ENCODE data around the gene NFATC2. TPM values are rescaled to one million over a fixed set of nuclear protein-coding genes. Genes with fewer than 3 reads are reported as not detected.

Gene NFATC2
- total RNA-seq, 1 experiment from 2014 or later: 5.0 TPM

- TF ChIP-seq ZFX (IDR thresholded peaks at IDR 0.05): no peak
- TF ChIP-seq MAX (IDR thresholded peaks at IDR 0.05): peak; percentile 64
- TF ChIP-seq CBX3 (IDR thresholded peaks at IDR 0.05; ENCODE audit: low read depth): peak; percentile 81
- no peak for TF ChIP-seq YY1 (IDR thresholded peaks at IDR 0.05; ENCODE audit: extremely low read depth, insufficient replicate concordance, low read depth, low read length)
Measured at GRCh38 chr20:51447097-51447764, 95.3 kb downstream of the NFATC2 start (continued).

- no TSS peak for BruUV-seq (replicated peaks)
- TF ChIP-seq TCF7L2 (IDR thresholded peaks at IDR 0.05; ENCODE audit: borderline replicate concordance, extremely low read depth, insufficient read depth, insufficient read length) (peak; percentile 6), ATF3 (IDR thresholded peaks at IDR 0.05) (no peak)
- Histone ChIP-seq H3K27ac (ENCODE audit: low read depth, low read length) (peak overlapping the region; percentile 62), H3K9me2 (ENCODE audit: insufficient read depth) (no peaks in the 10 kb centered on the region), H2AFZ (ENCODE audit: low read depth, low read length, poor library complexity, severe bottlenecking) (no peak overlapping the region), H3K4me1 (ENCODE audit: control insufficient read depth in 1 of 2, insufficient read depth in 2 of 2, low read length in 2 of 2) (peaks cover 27 to 34% of the 10 kb centered on the region in 2 experiments), H3K9me3 (ENCODE audit: control insufficient read depth in 1 of 2, insufficient read depth in 1 of 2, low read depth in 1 of 2, low read length in 2 of 2) (no peaks in the 10 kb centered on the region), H3K4me2 (ENCODE audit: low read length) (peak overlapping the region; percentile 66), H3K4me3 (replicated peaks in 1 of 2; ENCODE audit: low read depth in 1 of 2, low read length in 2 of 2) (peak overlapping the region in 1 of 2 experiments; percentile 16; a peak in 2 of 4 replicates), H3K9ac (ENCODE audit: low read length) (peak overlapping the region; percentile 23), H4K20me1 (ENCODE audit: insufficient read depth) (no peaks in the 10 kb centered on the region), H3K27me3 (ENCODE audit: insufficient read depth, low read length) (no peaks in the 10 kb centered on the region; the same call in 1 of the 2 replicates), H3K36me3 (ENCODE audit: control insufficient read depth in 1 of 2, insufficient read depth in 2 of 2, low read length in 2 of 2) (no peaks in the 10 kb centered on the region), H3K79me2 (ENCODE audit: insufficient read depth, low read length) (no peaks in the 10 kb centered on the region)
- ChIA-PET RAD21 (ENCODE audit: low non-redundant PET in 1 of 2, low total read pairs in 2 of 2, uncharacterized antibody in 2 of 2, unreplicated experiment in 2 of 2) (interaction anchor here (1.0 to 1.5 kb wide), 2 partner anchors 10 to 148 kb away, joined by 5 read pairs; no protein-coding TSS in a partner anchor), POLR2A (interaction anchor here (1.3 kb wide), 1 partner anchor 10 kb away, joined by 4 read pairs; no protein-coding TSS in a partner anchor), CTCF (no interaction called here)
- ATAC-seq (peak; percentile 90), DNase-seq (ENCODE audit: low read depth, low spot score) (peak; percentile 77)
- intact Hi-C loops (cut with micrococcal nuclease): loop anchor here (5.0 kb wide), 1 partner anchor 96 kb away; the partner anchor contains the start of gene NFATC2
Measured at GRCh38 chr20:51446656-51447055, 95.9 kb downstream of the NFATC2 start.

Data from HCT116 (cell line).